H1 (cell line): ENCODE results near the gene GREM2. TPM values are rescaled to one million over a fixed set of nuclear protein-coding genes. Genes with fewer than 3 reads are reported as not detected.

Experiments used
- CTCF ChIA-PET: fragments of 300-600 bp; sonication (Branson Sonifier 250); formaldehyde crosslinking; loops from one replicate; lab custom pipeline; 2021; ENCODE audit not compliant: partially characterized antibody; lab: Charles Lee
- POLR2A ChIA-PET: fragments of 300-600 bp; sonication (Branson Sonifier 250); formaldehyde crosslinking; loops from one replicate; lab custom pipeline; 2021; ENCODE audit warnings: inconsistent platforms; ENCODE audit not compliant: partially characterized antibody; lab: Charles Lee
- DNase-seq, 2 experiments: peaks; one replicate each; pipeline versions ENCODE4 v3.0.0 to v3.0.0-alpha.2; 2010 to 2022; ENCODE audit warnings: low spot score in 2 of 2, low read depth in 1 of 2, mixed read lengths in 1 of 2
- FAIRE-seq: peaks from 2 replicates; lab custom pipeline; 2011; peaks lifted over from hg19 to GRCh38; lab: Jason Lieb, UNC
- H2AFZ ChIP-seq: 2 replicates; pipeline ENCODE4 v1.8.1; 2012; ENCODE audit warnings: low read length, inconsistent platforms
- H2AK5ac ChIP-seq: 2 replicates; pipeline ENCODE4 v1.6.1; 2013; ENCODE audit warnings: low read depth, low read length
- H2BK120ac ChIP-seq: replicated peaks from 2 replicates; pipeline ENCODE3; 2013; ENCODE audit warnings: low read depth, low read length, inconsistent platforms
- H2BK12ac ChIP-seq: 2 replicates; pipeline ENCODE4 v1.6.1; 2013; ENCODE audit warnings: low read depth, low read length
- H2BK15ac ChIP-seq: 2 replicates; pipeline ENCODE4 v1.6.1; 2013; ENCODE audit warnings: low read length
- H2BK20ac ChIP-seq: 2 replicates; pipeline ENCODE4 v1.6.1; 2013; ENCODE audit warnings: low read length
- H2BK5ac ChIP-seq: 2 replicates; pipeline ENCODE4 v1.6.1; 2013; ENCODE audit warnings: low read depth, low read length
- H3K14ac ChIP-seq: 2 replicates; pipeline ENCODE4 v1.6.1; 2013; ENCODE audit warnings: inconsistent platforms; ENCODE audit not compliant: insufficient read length
- H3K18ac ChIP-seq: 2 replicates; pipeline ENCODE4 v1.6.1; 2013; ENCODE audit warnings: low read length; ENCODE audit errors: extremely low read depth
- H3K23ac ChIP-seq: 2 replicates; pipeline ENCODE4 v1.6.1; 2013; ENCODE audit warnings: inconsistent platforms; ENCODE audit not compliant: insufficient read length
- H3K23me2 ChIP-seq: 2 replicates; pipeline ENCODE4 v1.6.1; 2013; ENCODE audit warnings: low read depth, low read length
- H3K27ac ChIP-seq: 2 replicates; pipeline ENCODE4 v1.6.1; 2011; ENCODE audit warnings: low read depth, low read length, inconsistent platforms
- H3K27me3 ChIP-seq, 4 experiments: replicated peaks in 1 of 4; 1 replicate in 1 of 4; 2 replicates in 3 of 4; pipeline versions ENCODE4 v1.6.1 to v1.8.1; 2011 to 2013; ENCODE audit warnings: low read length in 3 of 4, mild to moderate bottlenecking in 3 of 4, inconsistent platforms in 2 of 4, mixed read lengths in 2 of 4, moderate library complexity in 1 of 4; ENCODE audit not compliant: control insufficient read depth in 3 of 4, insufficient read depth in 3 of 4; ENCODE audit errors: extremely low read depth in 1 of 4
- H3K36me3 ChIP-seq, 4 experiments: 2 replicates each; pipeline versions ENCODE4 v1.6.1 to v1.8.1; 2011 to 2013; ENCODE audit warnings: mild to moderate bottlenecking in 4 of 4, low read length in 3 of 4, moderate library complexity in 2 of 4, control low read depth in 1 of 4, inconsistent platforms in 1 of 4; ENCODE audit not compliant: insufficient read depth in 4 of 4, control insufficient read depth in 2 of 4
- H3K4ac ChIP-seq: replicated peaks from 2 replicates; pipeline ENCODE3; 2013; ENCODE audit warnings: low read length, low read depth, mixed read lengths, inconsistent platforms; ENCODE audit not compliant: insufficient read length
- H3K4me1 ChIP-seq, 4 experiments: replicated peaks in 1 of 4; 1 replicate in 1 of 4; 2 replicates in 3 of 4; pipeline versions ENCODE4 v1.6.1 to v1.8.1; 2011 to 2013; ENCODE audit warnings: low read length in 3 of 4, inconsistent platforms in 2 of 4, mixed read lengths in 1 of 4; ENCODE audit not compliant: insufficient read depth in 4 of 4, control insufficient read depth in 3 of 4
- H3K4me2 ChIP-seq, 2 experiments: 2 replicates each; pipeline versions ENCODE4 v1.6.1 to v1.8.1; 2011 to 2013; ENCODE audit warnings: low read depth in 2 of 2, low read length in 2 of 2, control low read depth in 1 of 2, inconsistent platforms in 1 of 2, mild to moderate bottlenecking in 1 of 2; ENCODE audit not compliant: insufficient read depth in 1 of 2
- H3K4me3 ChIP-seq, 4 experiments: fragments of 200-600, 300-600 bp in 1 of 4; sonication (generic), shearing (Covaris generic), sonication (Bioruptor Twin) in 1 of 4; 2 replicates each; pipeline versions ENCODE4 v1.5.1 to v1.8.1; 2011 to 2016; ENCODE audit warnings: low read length in 4 of 4, low read depth in 3 of 4, control low read depth in 2 of 4, inconsistent platforms in 2 of 4, mild to moderate bottlenecking in 2 of 4, mixed read lengths in 1 of 4, moderate library complexity in 1 of 4; ENCODE audit not compliant: insufficient read depth in 2 of 4; ENCODE audit errors: extremely low read depth in 1 of 4
- H3K56ac ChIP-seq: replicated peaks from 2 replicates; pipeline ENCODE3; 2013; ENCODE audit warnings: low read depth, mild to moderate bottlenecking, mixed read lengths, low read length, inconsistent platforms; ENCODE audit not compliant: insufficient read length
- H3K79me1 ChIP-seq: 2 replicates; pipeline ENCODE4 v1.6.1; 2013; ENCODE audit warnings: low read depth, low read length, control low read depth
- H3K79me2 ChIP-seq, 2 experiments: 2 replicates each; pipeline versions ENCODE4 v1.6.1 to v1.8.1; 2012 to 2013; ENCODE audit warnings: low read length in 2 of 2, mild to moderate bottlenecking in 2 of 2, inconsistent platforms in 1 of 2; ENCODE audit not compliant: insufficient read depth in 2 of 2, control insufficient read depth in 1 of 2
- H3K9ac ChIP-seq, 4 experiments: replicated peaks in 1 of 4; 1 replicate in 1 of 4; 2 replicates in 3 of 4; pipeline versions ENCODE4 v1.6.1 to v1.8.1; 2011 to 2013; ENCODE audit warnings: low read depth in 3 of 4, low read length in 3 of 4, control low read depth in 2 of 4, mild to moderate bottlenecking in 2 of 4, moderate library complexity in 2 of 4, inconsistent platforms in 1 of 4; ENCODE audit errors: extremely low read depth in 1 of 4
- H3K9me3 ChIP-seq, 2 experiments: 2 replicates each; pipeline versions ENCODE4 v1.6.1 to v1.8.1; 2012 to 2013; ENCODE audit warnings: mild to moderate bottlenecking in 2 of 2, moderate library complexity in 2 of 2, control low read depth in 1 of 2, inconsistent platforms in 1 of 2, low read depth in 1 of 2, low read length in 1 of 2, mixed read lengths in 1 of 2; ENCODE audit not compliant: insufficient read depth in 2 of 2
- H4K20me1 ChIP-seq, 2 experiments: replicated peaks in 1 of 2; 2 replicates each; pipeline versions ENCODE3 to v1.8.1; 2011 to 2013; ENCODE audit warnings: inconsistent platforms in 2 of 2, low read length in 2 of 2, mild to moderate bottlenecking in 1 of 2; ENCODE audit not compliant: insufficient read depth in 2 of 2, control insufficient read depth in 1 of 2
- H4K5ac ChIP-seq: 2 replicates; pipeline ENCODE4 v1.6.1; 2013; ENCODE audit warnings: low read length, low read depth, mixed read lengths, inconsistent platforms; ENCODE audit not compliant: insufficient read length
- H4K8ac ChIP-seq: 2 replicates; pipeline ENCODE4 v1.8.0; 2013; ENCODE audit warnings: mild to moderate bottlenecking, moderate library complexity, low read length, inconsistent platforms; ENCODE audit not compliant: insufficient read depth; ENCODE audit errors: extremely low read depth
- H4K91ac ChIP-seq: replicated peaks from 2 replicates; pipeline ENCODE3; 2013; ENCODE audit warnings: low read length, mixed read lengths, inconsistent platforms; ENCODE audit not compliant: insufficient read length
- EP300 ChIP-seq, 2 experiments: IDR thresholded peaks; 1 replicate in 1 of 2; 2 replicates in 1 of 2; pipeline ENCODE4 v1.6.1; 2011 to 2012; ENCODE audit warnings: low read depth in 2 of 2, low read length in 2 of 2, mild to moderate bottlenecking in 2 of 2, borderline replicate concordance in 1 of 2, inconsistent platforms in 1 of 2, moderate library complexity in 1 of 2
- EZH2 ChIP-seq: fragments of 200-600 bp; sonication (generic); IDR thresholded peaks from 2 replicates; pipeline ENCODE4 v1.7.1; 2012; ENCODE audit warnings: low read depth, mild to moderate bottlenecking, moderate library complexity, low read length, inconsistent platforms; ENCODE audit not compliant: severe bottlenecking
- KDM4A ChIP-seq: IDR thresholded peaks from one replicate; pipeline ENCODE4 v1.7.1; 2012; ENCODE audit warnings: low read depth, mild to moderate bottlenecking, moderate library complexity, low read length, inconsistent platforms; ENCODE audit not compliant: severe bottlenecking
- NRF1 ChIP-seq: IDR thresholded peaks from 2 replicates; pipeline ENCODE4 v1.6.1; 2011; ENCODE audit warnings: mild to moderate bottlenecking, low read depth, low read length, improper control_type of control experiment
- PHF8 ChIP-seq: fragments of 200-600 bp; sonication (generic); conservative IDR thresholded peaks from 2 replicates; pipeline ENCODE4 v1.7.1; 2012; ENCODE audit warnings: low read depth, mild to moderate bottlenecking, inconsistent platforms, low read length, moderate library complexity
- POU5F1 ChIP-seq: IDR thresholded peaks from 2 replicates; pipeline ENCODE4 v1.6.1; 2011; ENCODE audit warnings: low read depth, mild to moderate bottlenecking, low read length, moderate library complexity
- RXRA ChIP-seq: IDR thresholded peaks from 2 replicates; pipeline ENCODE4 v1.6.1; 2011; ENCODE audit warnings: low read depth, mild to moderate bottlenecking, low read length, moderate library complexity; ENCODE audit not compliant: insufficient read depth
- SAP30 ChIP-seq: fragments of 300-600 bp; sonication (generic); IDR thresholded peaks from 2 replicates; pipeline ENCODE4 v1.7.1; 2012; ENCODE audit warnings: low read length, moderate library complexity, mild to moderate bottlenecking, inconsistent platforms; ENCODE audit not compliant: insufficient read depth, insufficient replicate concordance
- SIN3A ChIP-seq, 2 experiments: IDR thresholded peaks in 1 of 2; conservative IDR thresholded peaks in 1 of 2; 2 replicates each; pipeline ENCODE4 v1.6.1; 2011 to 2012; ENCODE audit warnings: low read length in 2 of 2, improper control_type of control experiment in 1 of 2, low read depth in 1 of 2, mild to moderate bottlenecking in 1 of 2
- SIRT6 ChIP-seq: IDR thresholded peaks from one replicate; pipeline ENCODE4 v1.7.1; 2012; ENCODE audit warnings: low read length, inconsistent platforms
- TCF12 ChIP-seq: IDR thresholded peaks from 2 replicates; pipeline ENCODE4 v1.6.1; 2011; ENCODE audit warnings: low read depth, mild to moderate bottlenecking, low read length
- YY1 ChIP-seq: IDR thresholded peaks from 2 replicates; pipeline ENCODE4 v1.6.1; 2011; ENCODE audit warnings: low read depth, mild to moderate bottlenecking, low read length
- WGBS, 2 experiments: shearing (Covaris generic) in 1 of 2; methylation state at CpG; one replicate each; pipeline versions ENCODE4 v1.1.6 to v1.1.7; 2013 to 2015; ENCODE audit warnings: low lambda C conversion rate in 2 of 2, mixed read lengths in 2 of 2, inconsistent platforms in 1 of 2, low coverage in 1 of 2, missing lambda C conversion rate in 1 of 2; ENCODE audit not compliant: insufficient replicate concordance in 2 of 2, insufficient coverage in 1 of 2, insufficient read length in 1 of 2; ENCODE audit errors: extremely low coverage in 1 of 2, missing lambda C conversion rate in 1 of 2; 5-methylcytosine and 5-hydroxymethylcytosine counted together
- polyA plus RNA-seq, 7 experiments: library from polyadenylated mRNA; depleted of rRNA in 3 of 7; stranded (reverse) in 5 of 7; unstranded in 2 of 7; fragments of >200 nt in 5 of 7; fragments of 200-250 nt in 2 of 7; gene quantifications; 1 replicate in 5 of 7; 2 replicates in 1 of 7; 4 replicates in 1 of 7; pipeline versions ENCODE4 v1.2.1 to v1.2.3, GENCODE V29; 2011 to 2013; ENCODE audit warnings: missing spikeins in 2 of 7, mixed read lengths in 2 of 7
- total RNA-seq: library from RNA; stranded (reverse); fragmentation: NEBNext Ultra II Directional; extraction: Animal tissue kit (Norgen Biotek cat#: 25700); gene quantifications from 2 replicates; pipeline ENCODE4 v1.2.1, GENCODE V29; 2021

GREM2 gene
- total and polyA plus RNA-seq, 2 of the 8 experiments (the other 6 are each of a cell fraction or from before 2014, with no cell fraction given): 0.05 TPM; not detected in 1

GRCh38 chr1:240599830-240600229, 12.1 kb downstream of the GREM2 start:
- Histone ChIP-seq H4K5ac (no peak overlapping the region), H3K9ac (no peak overlapping the region), H3K9me3 (no peaks in the 10 kb centered on the region), H3K27ac (no peak overlapping the region), H3K27me3 (no peaks in the 10 kb centered on the region), H4K20me1 (no peaks in the 10 kb centered on the region), H2AK5ac (no peak overlapping the region), H2BK5ac (no peak overlapping the region), H2AFZ (no peak overlapping the region), H3K79me2 (no peaks in the 10 kb centered on the region), H3K4me3 (no peak overlapping the region), H2BK15ac (no peak overlapping the region), H3K4me2 (no peak overlapping the region), H3K4me1 (no peaks in the 10 kb centered on the region), H3K23me2 (no peaks in the 10 kb centered on the region), H3K36me3 (no peaks in the 10 kb centered on the region), H4K8ac (no peak overlapping the region), H3K14ac (no peak overlapping the region), H3K79me1 (no peaks in the 10 kb centered on the region), H3K4ac (no peak overlapping the region), H2BK20ac (no peak overlapping the region), H2BK12ac (no peak overlapping the region), H2BK120ac (no peak overlapping the region), H3K18ac (no peak overlapping the region), H3K23ac (no peak overlapping the region), H3K56ac (no peak overlapping the region), H4K91ac (no peak overlapping the region)
- TF ChIP-seq KDM4A (no peak), POU5F1 (no peak), TCF12 (no peak), SIN3A (conservative IDR thresholded peaks at IDR 0.05 in 1 of 2, IDR thresholded peaks at IDR 0.05 in 1 of 2; ENCODE audit: low read depth in 1 of 2, low read length in 2 of 2) (no peak), RXRA (no peak), EP300 (IDR thresholded peaks at IDR 0.05; ENCODE audit: borderline replicate concordance in 1 of 2, low read depth in 2 of 2, low read length in 2 of 2) (no peak), SIRT6 (no peak), NRF1 (no peak), PHF8 (no peak), YY1 (no peak), SAP30 (no peak), EZH2 (no peak)
- 93% methylated on average over 6 of the region's 6 CpGs; no CpG with 5 or more reads in 1 of the 2 experiments for WGBS, 2 experiments
- FAIRE-seq (no peak), DNase-seq (no peak)
- CTCF ChIA-PET: interaction anchor here (1.1 to 3.5 kb wide), 4 partner anchors 9 to 142 kb away, joined by 4 to 13 read pairs (median 9); partner anchors contain the start of gene GREM2
- POLR2A ChIA-PET: no interaction called here
